GM21576 (cell line): ENCODE data around the gene AICDA.

ENCODE experiments used
- ATAC-seq: cut with Tn5 transposase; IDR thresholded peaks from one replicate; pipeline ENCODE4 v1.9.1; 2021; ENCODE audit warnings: mild to moderate bottlenecking, moderate library complexity; ENCODE audit not compliant: unreplicated experiment

Gene AICDA

GRCh38 chr12:8559676-8560075, 53.0 kb downstream of the AICDA start:
- no peak for ATAC-seq

- no peak for ATAC-seq
Observed at GRCh38 chr12:8556531-8557097, 56.0 kb downstream of the AICDA start.

GRCh38 chr12:8554451-8555195, 58.0 kb downstream of the AICDA start:
- ATAC-seq, result no peak

GRCh38 chr12:8553088-8553627, 59.5 kb downstream of the AICDA start:
- no peak for ATAC-seq
